Measurements from ENCODE around the gene MUC21.
"Not testable (repeated sequence)": the region's sequence is repeated elsewhere in the genome, so short reads cannot be mapped to it uniquely, and the experiment has no call there.

MUC21 gene

DNA sequence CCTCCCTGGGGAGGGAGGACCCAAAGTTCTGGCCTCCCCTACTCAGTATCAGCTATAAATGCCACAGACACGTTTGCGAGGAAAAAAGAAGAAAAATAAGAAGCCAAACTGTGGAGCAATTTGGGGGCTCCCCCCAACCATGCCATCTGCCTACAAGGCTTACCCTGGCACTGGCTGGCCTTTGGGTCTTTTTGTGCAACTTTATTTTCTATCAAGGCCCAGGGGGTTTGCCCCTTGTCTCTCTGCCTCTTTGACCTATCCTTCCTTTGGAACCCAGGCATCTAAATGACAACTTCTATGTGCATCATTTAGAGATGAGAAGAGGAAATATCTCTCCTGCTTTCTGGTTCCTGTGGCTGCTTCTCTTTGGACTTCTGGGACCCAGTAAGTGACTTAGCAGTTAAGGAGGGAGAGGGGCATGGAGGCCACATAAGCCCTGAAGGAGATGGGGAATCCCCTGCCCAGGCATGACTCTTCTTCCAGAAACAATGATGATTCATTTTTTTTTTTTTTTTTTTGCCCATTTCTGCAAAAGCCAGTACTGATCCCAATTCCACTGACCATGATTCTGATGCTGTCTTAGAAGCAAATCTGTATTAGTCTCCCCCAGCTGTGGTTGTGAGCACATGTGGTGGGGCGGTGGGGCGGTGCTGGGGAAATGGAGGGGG, 27.0 kb downstream of the MUC21 start, which contains the start of gene MUC22:
Gene MUC22, plus strand, starts transcription at position 82 of the 668 bp plus-strand sequence. Its CDS starts 233 bp downstream, at position 315.
- DNase-seq = peak; percentile 42

DNA sequence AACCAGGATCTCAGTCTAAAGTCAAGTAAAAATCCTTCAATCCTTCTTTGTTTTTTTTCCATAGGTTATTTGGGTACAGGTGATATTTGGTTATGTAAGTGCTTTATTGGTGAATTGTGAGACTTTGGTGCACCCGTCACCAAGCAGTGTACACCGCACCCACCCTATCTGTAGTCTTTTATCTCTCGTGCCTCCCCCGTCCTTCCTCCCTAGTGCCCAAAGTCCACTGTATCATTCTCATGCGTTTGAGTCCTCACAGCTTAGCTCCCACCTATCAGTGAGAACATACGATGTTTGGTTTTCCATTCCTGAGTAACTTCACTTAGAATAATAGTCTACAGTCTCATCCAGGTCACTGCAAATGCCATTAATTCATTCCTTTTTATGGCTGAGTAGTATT, 27.6 kb downstream of the MUC21 start:
- no peak for DNase-seq

DNA sequence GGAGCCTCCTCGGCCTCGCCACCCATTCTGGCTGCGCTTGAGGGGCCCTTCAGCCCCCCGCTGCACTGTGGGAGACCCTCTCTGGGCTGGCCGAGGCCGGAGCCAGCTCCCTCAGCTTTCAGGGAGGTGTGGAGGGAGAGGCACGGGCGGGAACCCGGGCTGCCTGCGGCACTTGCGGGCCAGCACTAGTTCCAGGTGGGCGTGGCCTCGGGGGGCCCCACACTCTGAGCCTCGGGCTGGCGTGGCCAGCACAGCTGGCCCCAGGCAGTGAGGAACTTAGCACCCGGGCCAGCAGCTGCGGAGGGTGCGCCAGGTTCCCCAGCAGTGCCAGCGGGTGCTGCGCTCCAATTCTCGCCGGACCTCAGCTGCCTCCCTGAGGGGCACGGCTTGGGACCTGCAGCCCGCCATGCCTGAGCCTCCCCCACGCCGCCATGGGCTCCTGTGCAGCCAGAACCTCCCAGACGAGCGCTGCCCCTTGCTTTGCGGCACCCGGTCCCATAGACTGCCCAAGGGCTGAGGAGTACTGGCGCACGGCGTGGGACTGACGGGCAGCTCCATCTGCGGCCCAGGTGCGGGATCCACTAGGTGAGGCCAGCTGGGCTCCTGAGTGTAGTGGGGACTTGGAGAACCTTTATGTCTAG, 33.3 kb downstream of the MUC21 start:
- no peak for DNase-seq

DNA sequence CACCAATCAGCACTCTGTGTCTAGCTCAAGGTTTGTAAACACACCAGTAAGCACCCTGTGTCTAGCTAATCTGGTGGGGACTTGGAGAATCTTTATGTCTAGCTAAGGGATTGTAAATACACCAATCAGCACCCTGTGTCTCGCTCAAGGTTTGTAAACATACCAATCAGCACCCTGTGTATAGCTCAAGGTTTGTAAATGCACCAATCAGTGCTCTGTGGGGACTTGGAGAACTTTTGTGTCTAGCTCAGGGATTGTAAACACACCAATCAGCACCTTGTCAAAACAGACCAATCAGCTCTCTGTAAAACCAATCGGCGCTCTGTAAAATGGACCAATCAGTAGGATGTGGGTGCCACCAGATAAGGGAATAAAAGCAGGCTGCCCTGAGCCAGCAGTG, 33.9 kb downstream of the MUC21 start:
- DNase-seq = not testable (repeated sequence)

DNA sequence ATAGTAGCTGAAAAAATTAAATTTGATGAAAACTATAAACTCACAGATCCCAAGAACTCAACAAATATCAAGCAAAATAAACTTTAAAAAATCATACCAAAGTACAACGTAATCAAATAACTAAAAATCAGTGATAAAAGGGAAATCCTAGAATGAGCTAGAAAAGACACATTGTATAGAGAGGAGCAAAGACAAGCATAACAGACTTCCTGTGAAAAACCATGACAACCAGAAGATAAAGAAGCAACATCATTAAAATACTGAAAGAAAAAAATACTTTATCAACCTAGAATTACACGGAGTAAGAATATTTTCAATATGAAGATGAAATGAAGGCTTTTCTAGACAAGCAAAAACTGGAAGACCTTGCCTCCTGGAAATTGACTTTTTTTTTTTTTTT, 36.5 kb downstream of the MUC21 start:
- no peak for DNase-seq

DNA sequence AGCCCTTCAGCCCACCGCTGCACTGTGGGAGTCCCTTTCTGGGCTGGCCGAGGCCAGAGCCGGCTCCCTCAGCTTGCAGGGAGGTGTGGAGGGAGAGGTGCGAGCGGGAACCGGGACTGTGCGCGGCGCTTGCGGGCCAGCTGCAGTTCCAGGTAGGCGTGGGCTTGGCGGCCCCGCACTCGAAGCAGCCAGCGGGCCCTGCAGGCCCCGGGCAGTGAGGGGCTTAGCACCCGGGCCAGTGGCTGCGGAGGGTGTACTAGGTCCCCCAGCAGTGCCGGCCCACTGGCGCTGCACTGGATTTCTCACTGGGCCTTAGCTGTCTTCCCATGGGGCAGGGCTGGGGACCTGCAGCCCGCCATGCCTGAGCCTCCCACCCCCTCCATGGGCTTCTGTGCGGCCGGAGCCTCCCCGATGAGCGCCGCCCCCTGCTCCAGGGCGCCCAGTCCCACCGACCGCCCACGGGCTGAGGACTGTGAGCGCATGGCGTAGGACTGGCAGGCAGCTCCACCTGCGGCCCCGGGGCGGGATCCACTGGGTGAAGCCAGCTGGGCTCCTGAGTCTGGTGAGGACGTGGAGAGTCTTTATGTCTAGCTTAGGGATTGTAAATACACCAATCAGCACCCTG, 37.2 kb downstream of the MUC21 start:
- not testable (repeated sequence) for DNase-seq

DNA sequence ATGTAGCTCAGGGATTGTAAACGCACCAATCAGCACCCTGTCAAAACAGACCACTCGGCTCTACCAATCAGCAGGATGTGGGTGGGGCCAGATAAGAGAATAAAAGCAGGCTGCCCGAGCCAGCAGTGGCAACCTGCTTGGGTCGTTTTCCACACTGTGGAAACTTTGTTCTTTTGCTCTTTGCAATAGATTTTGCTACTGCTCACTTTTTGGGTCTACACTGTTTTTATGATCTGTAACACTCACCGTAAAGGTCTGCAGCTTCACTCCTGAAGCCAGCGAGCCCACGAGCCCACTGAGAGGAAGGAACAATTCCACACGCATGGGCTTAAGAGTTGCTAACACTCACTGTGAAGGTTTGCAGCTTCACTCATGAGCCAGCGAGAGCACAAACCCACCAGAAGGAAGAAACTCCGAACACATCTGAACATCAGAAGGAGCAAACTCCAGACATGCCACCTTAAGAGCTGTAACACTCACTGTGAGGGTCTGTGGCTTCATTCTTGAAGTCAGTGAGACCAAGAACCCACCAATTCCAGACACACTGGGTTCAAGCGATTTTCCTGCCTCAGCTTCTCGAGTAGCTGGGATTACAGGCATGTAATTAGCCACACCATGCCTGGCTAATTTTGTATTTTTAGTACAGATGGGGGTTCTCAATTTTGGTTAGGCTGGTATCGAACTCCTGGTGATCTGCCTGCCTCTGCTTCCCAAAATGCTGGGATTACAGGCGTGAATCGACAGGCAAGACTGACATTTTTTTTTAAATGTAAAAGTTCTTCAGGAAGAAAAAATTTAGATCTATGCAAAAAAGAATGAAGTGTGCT, 38.4 kb downstream of the MUC21 start:
- DNase-seq = not testable (repeated sequence)

DNA sequence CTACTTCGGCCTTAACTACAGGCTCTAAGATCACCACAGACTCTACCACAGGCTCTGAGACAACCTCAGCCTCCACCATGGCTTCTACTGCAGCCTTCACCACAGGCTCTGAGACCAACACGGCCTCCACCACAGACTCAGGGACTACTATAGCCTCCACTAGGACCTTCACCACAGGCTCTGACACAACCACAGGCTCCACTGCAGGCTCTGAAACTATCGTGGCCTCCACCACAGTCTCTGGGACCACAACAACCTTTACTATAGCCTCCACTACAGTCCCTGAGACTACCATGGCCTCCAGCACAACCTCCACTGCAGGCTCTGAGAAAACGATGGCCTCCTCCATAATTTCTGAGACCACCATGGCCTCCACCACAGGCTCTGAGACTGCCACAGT, 42.1 kb downstream of the MUC21 start:
- no peak for DNase-seq

DNA sequence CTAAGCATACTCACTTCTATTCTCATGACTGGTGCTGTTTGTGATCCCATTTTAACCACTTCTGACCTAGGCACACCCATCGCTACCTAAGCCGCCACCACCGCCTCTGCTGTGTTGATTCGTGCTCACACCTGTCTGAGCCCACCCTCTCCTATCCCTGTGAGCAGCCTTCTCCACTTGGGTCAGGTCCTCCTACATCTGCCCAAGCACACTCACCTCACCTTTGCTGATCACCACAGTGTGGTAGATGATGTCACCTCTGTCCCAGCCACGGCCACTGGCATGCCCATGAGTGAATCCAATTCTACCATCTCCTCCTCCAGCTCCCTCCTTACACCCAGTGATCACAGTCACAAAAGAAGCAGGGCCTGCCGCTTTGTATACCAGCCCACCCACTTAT, 47.6 kb downstream of the MUC21 start:
- DNase-seq = no peak

DNA sequence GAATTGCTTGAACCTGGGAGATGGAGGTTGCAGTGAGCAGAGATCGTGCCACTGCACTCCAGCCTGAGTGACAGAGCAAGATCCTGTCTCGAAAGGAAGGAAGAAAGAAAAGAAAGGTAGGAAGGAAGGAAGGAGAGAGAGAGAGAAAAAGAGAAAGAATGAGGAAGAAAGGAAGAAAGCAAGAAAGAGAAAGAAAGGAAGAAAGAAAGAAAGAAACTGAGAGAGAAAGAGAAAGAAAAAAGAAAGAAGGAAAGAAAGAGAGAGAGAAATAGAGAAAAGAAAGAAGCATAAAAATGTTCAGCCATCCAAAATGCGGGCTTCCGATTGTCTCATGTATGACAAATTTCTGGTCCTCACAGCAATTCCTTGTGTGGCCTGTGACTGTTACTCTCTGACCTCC, 49.6 kb downstream of the MUC21 start:
- no peak for DNase-seq

DNA sequence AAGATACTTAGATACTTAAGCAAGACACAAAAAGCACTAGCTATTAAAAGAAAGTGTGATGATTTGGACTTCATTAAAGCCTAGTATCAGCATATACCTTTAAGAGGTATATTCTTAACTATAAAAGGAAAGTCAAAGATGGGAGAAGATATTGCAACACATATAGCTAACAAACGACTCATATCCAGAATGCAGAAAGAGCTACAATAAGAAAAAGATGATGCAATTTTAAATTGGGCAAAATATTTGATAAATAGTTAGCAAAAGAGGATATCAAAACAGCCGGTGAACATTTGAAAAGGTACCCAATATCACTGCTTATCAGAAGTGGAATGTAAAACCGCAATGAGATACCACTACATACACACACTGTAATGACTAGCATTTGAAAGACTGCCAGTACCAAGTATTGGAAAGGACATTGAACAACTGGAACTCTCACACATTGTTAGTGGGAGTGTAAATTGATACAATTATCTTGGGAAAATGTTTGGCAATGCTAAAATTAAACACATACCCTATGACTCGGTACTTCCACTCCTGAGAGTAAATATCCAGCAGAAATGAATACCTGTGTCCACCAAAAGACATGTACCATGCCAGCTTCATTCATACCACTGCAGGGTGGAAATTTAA, 52.5 kb downstream of the MUC21 start:
- DNase-seq = no peak

DNA sequence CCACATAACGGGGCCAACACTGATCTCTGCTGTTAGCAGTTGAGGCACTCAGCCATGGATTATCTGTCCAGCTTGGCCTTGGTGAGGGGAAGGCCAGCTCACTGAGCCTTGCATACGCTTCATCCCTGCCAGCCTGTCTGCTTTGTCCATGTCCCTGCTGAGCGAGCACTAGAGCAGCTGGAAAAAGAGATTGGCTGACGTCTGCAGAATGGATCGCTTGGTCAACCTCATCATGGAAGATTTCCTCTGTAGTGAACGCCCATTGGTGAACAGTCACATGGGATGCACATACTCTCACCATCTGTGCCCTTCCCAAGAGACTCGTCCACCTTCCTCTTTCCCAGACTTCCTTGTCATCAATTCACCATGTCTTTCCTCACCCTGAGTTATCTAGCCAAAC, 53.7 kb downstream of the MUC21 start:
- no peak for DNase-seq

DNA sequence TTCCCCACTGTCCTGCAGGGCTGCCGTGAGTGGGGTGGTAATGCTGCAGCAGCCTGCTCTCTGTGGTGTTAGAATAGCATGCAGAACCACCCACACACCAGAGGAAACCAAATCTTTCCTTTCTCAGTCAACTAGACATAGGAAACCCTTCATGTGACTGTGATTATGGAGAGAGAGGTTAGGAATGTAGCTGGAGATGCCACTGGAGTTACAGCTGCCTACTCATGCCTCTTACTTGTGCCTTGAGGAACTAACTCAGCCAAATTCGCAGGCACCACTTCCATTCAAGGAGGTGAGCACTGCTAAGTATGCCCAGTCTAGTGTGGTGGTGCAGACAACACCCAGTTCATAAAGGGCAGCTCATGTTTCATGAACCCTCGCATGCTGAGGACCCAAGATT, 54.2 kb downstream of the MUC21 start:
- DNase-seq = no peak

DNA sequence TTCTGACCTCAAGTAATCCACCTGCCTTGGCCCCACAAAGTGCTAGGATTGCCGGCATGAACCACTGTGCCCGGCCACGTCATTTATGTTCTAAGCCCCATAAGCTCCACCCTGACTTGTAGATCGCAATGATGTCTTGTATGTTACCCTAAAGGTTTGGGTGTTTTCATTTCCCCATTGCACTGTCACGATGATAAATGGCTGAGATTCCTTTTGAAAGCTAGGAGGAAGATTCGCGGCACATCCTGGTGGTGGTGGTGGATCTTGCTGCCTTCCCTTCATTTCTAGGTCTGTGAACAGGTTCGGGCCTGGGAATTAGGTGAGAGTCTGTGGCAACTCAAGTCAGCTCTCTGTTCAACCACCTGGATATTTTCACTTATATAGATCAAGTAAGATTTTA, 55.0 kb downstream of the MUC21 start:
- no peak for DNase-seq
